Dermis blood vessel endothelial cell (primary cell): ENCODE data around the gene MRNIP. TPM values are rescaled to one million over a fixed set of nuclear protein-coding genes. Genes with fewer than 3 reads are reported as not detected.
"Not testable (repeated sequence)": the region's sequence is repeated elsewhere in the genome, so short reads cannot be mapped to it uniquely, and the experiment has no call there.

Experiments
- DNase-seq: peaks from one replicate; pipeline ENCODE4 v3.0.0; 2010
- total RNA-seq: library from RNA; depleted of rRNA; stranded (reverse); fragments of >200 nt; gene quantifications from 2 replicates; pipeline ENCODE4 v1.2.3, GENCODE V29; 2014

The MRNIP gene
- total RNA-seq, 1 donor from 2014 or later: 11.9 TPM

GRCh38 chr5:179837076-179838011, 21.3 kb downstream of the MRNIP start:
- no peak for DNase-seq

- DNase-seq: no peak
Measured at GRCh38 chr5:179836225-179837019, 22.2 kb downstream of the MRNIP start.

GRCh38 chr5:179834871-179835270, 23.7 kb downstream of the MRNIP start:
- not testable (repeated sequence) for DNase-seq

GRCh38 chr5:179834120-179834519, 24.5 kb downstream of the MRNIP start:
- DNase-seq: no peak

- DNase-seq: no peak
Measured at GRCh38 chr5:179833709-179834070, 24.9 kb downstream of the MRNIP start.

- DNase-seq: no peak
Measured at GRCh38 chr5:179833056-179833708, 25.4 kb downstream of the MRNIP start.

- no peak for DNase-seq
Measured at GRCh38 chr5:179832039-179832745, 26.4 kb downstream of the MRNIP start.

GRCh38 chr5:179830818-179831468, 27.7 kb downstream of the MRNIP start:
- no peak for DNase-seq

- DNase-seq: no peak
Measured at GRCh38 chr5:179829732-179830435, 28.7 kb downstream of the MRNIP start.

GRCh38 chr5:179828756-179829421, 29.7 kb downstream of the MRNIP start:
- no peak for DNase-seq

- peak; percentile 62 for DNase-seq
Measured at GRCh38 chr5:179827680-179828079, 30.9 kb downstream of the MRNIP start.

GRCh38 chr5:179825655-179826182, 32.9 kb downstream of the MRNIP start:
- DNase-seq: no peak

- DNase-seq: no peak
Measured at GRCh38 chr5:179824745-179825112, 33.9 kb downstream of the MRNIP start.

- no peak for DNase-seq
Measured at GRCh38 chr5:179823937-179824744, 34.5 kb downstream of the MRNIP start.

GRCh38 chr5:179822444-179822990, 36.1 kb downstream of the MRNIP start:
- no peak for DNase-seq

- DNase-seq: no peak
Measured at GRCh38 chr5:179822059-179822432, 36.6 kb downstream of the MRNIP start.

- DNase-seq: peak; percentile 96
Measured at GRCh38 chr5:179821298-179822058, 37.1 kb downstream of the MRNIP start.

- peak; percentile 87 for DNase-seq
Measured at GRCh38 chr5:179820483-179821297, 37.9 kb downstream of the MRNIP start, which contains the start of gene SQSTM1. TSS of gene SQSTM1 (plus strand) at chr5:179820905. CDS start at chr5:179820937, 32 bp downstream.
